Upper lobe of left lung (tissue), 4 donors: ENCODE results near the gene SLC5A4.

ENCODE experiments used
- CTCF ChIP-seq, 6 experiments: fragments of 450-650 bp in 4 of 6; fragments of 200-600 bp in 2 of 6; sonication (generic) in 2 of 6; IDR thresholded peaks; one replicate each; pipeline ENCODE4 v1.5.1; 2016 to 2019; ENCODE audit warnings: antibody characterized with exemption in 6 of 6
- POLR2A ChIP-seq, 4 donors: fragments of 450-650 bp; IDR thresholded peaks; one replicate each; pipeline ENCODE4 v1.5.1; 2016 to 2017; ENCODE audit warnings: antibody characterized with exemption in 4 of 4, mild to moderate bottlenecking in 2 of 4

- TF ChIP-seq CTCF (IDR thresholded peaks at IDR 0.05) (no peak), POLR2A (IDR thresholded peaks at IDR 0.05) (no peak)
Measured at GRCh38 chr22:32240461-32240860, 14.7 kb downstream of the SLC5A4 start.
